Endothelial cell of umbilical vein (primary cell): ENCODE data around the gene UTS2.

Experiments used
- CTCF ChIP-seq, 2 donors: IDR thresholded peaks; 1 replicate in 1 of 2; 2 replicates in 1 of 2; pipeline ENCODE4 v1.5.1; 2011; ENCODE audit warnings: low read length in 2 of 2, mild to moderate bottlenecking in 2 of 2, moderate library complexity in 2 of 2, control low read depth in 1 of 2, inconsistent platforms in 1 of 2, low read depth in 1 of 2; ENCODE audit not compliant: insufficient read depth in 1 of 2; ENCODE audit errors: extremely low read depth in 1 of 2
- EZH2 ChIP-seq: IDR thresholded peaks from 2 replicates; pipeline ENCODE4 v1.6.1; 2012; ENCODE audit warnings: borderline replicate concordance, low read depth, mild to moderate bottlenecking, moderate library complexity, low read length, inconsistent platforms; ENCODE audit not compliant: severe bottlenecking
- POLR2A ChIP-seq: IDR thresholded peaks from 2 replicates; pipeline ENCODE4 v1.6.1; 2012; ENCODE audit warnings: low read depth, mild to moderate bottlenecking, control low read depth, low read length
- TF ChIP-seq, protein P1 (sequence below): IDR thresholded peaks from 2 replicates; pipeline ENCODE4 v1.6.1; 2011; ENCODE audit not compliant: insufficient read depth, insufficient read length

DNA sequence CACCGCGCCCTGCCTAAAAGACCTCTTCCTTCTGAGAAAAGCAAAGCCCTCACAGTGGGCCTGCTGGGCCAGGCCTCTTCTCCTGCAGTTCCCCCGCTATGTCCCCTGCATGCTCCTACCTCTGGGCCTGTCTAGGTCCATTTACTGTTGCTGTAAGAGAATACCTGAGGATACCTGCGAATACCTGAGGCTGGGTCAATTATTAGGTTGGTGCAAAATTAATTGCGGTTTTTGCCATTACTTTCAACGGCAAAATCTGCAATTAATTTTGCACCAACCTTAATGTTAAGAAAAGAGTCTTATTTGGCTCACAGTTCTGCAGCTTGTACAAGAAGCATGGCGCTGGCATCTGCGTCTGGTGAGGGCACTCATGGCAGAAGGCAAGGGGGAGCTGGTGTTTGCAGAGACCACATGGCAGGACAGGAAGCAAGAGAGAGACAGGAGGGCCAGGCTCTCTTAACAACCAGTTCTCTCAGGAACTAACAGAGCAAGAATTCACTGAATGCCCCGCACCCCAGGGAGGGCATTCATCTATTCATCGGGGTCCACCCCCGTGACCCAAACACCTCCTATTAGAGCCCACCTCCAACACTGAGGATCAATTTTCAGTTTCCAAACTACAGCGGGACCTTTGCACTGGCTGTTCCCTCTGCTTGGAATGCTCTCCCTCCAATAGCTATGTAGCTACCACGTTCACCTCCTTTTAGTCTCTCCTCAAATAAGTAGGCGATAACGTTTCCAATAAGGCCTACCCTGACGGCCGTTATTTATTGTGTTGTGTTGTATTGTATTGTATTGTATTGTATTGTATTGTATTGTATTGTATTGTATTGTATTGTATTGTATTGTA lies 9.6 kb upstream of the UTS2 start:
- TF ChIP-seq CTCF (IDR thresholded peaks at IDR 0.05; ENCODE audit: extremely low read depth in 1 of 2, insufficient read depth in 1 of 2, low read depth in 1 of 2, low read length in 2 of 2) (no peak), EZH2 (no peak), POLR2A (no peak)
- TF ChIP-seq, protein P1, sequence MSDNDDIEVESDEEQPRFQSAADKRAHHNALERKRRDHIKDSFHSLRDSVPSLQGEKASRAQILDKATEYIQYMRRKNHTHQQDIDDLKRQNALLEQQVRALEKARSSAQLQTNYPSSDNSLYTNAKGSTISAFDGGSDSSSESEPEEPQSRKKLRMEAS, result no peak
